T-cell (primary cell): ENCODE measurements around the gene MRPL41. TPM values are rescaled to one million over a fixed set of nuclear protein-coding genes. Genes with fewer than 3 reads are reported as not detected.

ENCODE experiments used
- ATAC-seq, 4 experiments: fragments of 200-7000 bp in 3 of 4; fragments of 150-1000 bp in 1 of 4; cut with Tn5 transposase; replicated peaks in 1 of 4; 1 replicate in 3 of 4; 2 replicates in 1 of 4; pipeline ENCODE4 v1.10.0; 2021; ENCODE audit warnings: moderate library complexity in 3 of 4, mild to moderate bottlenecking in 2 of 4, moderate number of reproducible peaks in 1 of 4
- CTCF ChIA-PET, 2 donors: fragments of 300-600 bp; sonication (Branson Sonifier 250); formaldehyde crosslinking; loops; one replicate each; lab custom pipeline; 2022; ENCODE audit warnings: antibody characterized with exemption in 2 of 2; lab: Charles Lee
- POLR2A ChIA-PET, 2 donors: fragments of 300-600 bp; sonication (Branson Sonifier 250); formaldehyde crosslinking; loops; one replicate each; lab custom pipeline; 2022; ENCODE audit warnings: antibody characterized with exemption in 2 of 2; lab: Charles Lee
- DNase-seq, 35 experiments: peaks; one replicate each; pipeline versions ENCODE4 v3.0.0 to v3.0.0-alpha.2; 2013 to 2023
- H3K27ac ChIP-seq: one replicate; pipeline ENCODE4 v1.5.1; 2013; ENCODE audit warnings: low read length
- H3K27me3 ChIP-seq, 2 experiments: replicated peaks in 1 of 2; 1 replicate in 1 of 2; 2 replicates in 1 of 2; pipeline versions ENCODE4 v1.6.1 to v1.7.0; 2013; ENCODE audit warnings: low read length in 1 of 2, mixed read lengths in 1 of 2; ENCODE audit not compliant: control insufficient read depth in 2 of 2, insufficient read depth in 2 of 2; ENCODE audit errors: extremely low read depth in 1 of 2
- H3K36me3 ChIP-seq, 2 donors: 1 replicate in 1 of 2; 2 replicates in 1 of 2; pipeline versions ENCODE4 v1.6.1 to v1.7.0; 2013; ENCODE audit warnings: low read length in 1 of 2; ENCODE audit not compliant: control insufficient read depth in 2 of 2, insufficient read depth in 1 of 2; ENCODE audit errors: extremely low read depth in 1 of 2
- H3K4me1 ChIP-seq, 2 experiments: 1 replicate in 1 of 2; 2 replicates in 1 of 2; pipeline versions ENCODE4 v1.6.1 to v1.7.0; 2013; ENCODE audit warnings: low read length in 2 of 2, mixed read lengths in 1 of 2; ENCODE audit not compliant: insufficient read depth in 2 of 2, control insufficient read depth in 1 of 2; ENCODE audit errors: extremely low read depth in 1 of 2
- H3K4me3 ChIP-seq, 2 donors: 1 replicate in 1 of 2; 2 replicates in 1 of 2; pipeline versions ENCODE4 v1.5.1 to v1.7.0; 2013; ENCODE audit warnings: mild to moderate bottlenecking in 2 of 2, low read length in 1 of 2, moderate library complexity in 1 of 2; ENCODE audit not compliant: control insufficient read depth in 1 of 2; ENCODE audit errors: extremely low read depth in 1 of 2
- H3K9me3 ChIP-seq: 2 replicates; pipeline ENCODE4 v1.7.0; 2013
- H3K27ac Mint-ChIP-seq, 2 donors: one replicate each; pipeline ENCODE4 v1.8.0; 2020 to 2021; ENCODE audit warnings: mild to moderate bottlenecking in 2 of 2, mixed read lengths in 2 of 2
- H3K27me3 Mint-ChIP-seq, 2 donors: one replicate each; pipeline ENCODE4 v1.8.0; 2021 to 2022; ENCODE audit warnings: mixed read lengths in 2 of 2
- H3K36me3 Mint-ChIP-seq: one replicate; pipeline ENCODE4 v1.8.0; 2021; ENCODE audit warnings: mixed read lengths
- H3K4me1 Mint-ChIP-seq, 3 donors: one replicate each; pipeline ENCODE4 v1.8.0; 2020 to 2022; ENCODE audit warnings: mixed read lengths in 3 of 3, mild to moderate bottlenecking in 1 of 3
- H3K4me3 Mint-ChIP-seq, 3 donors: one replicate each; pipeline ENCODE4 v1.8.0; 2020 to 2022; ENCODE audit warnings: mild to moderate bottlenecking in 3 of 3, mixed read lengths in 3 of 3, moderate library complexity in 3 of 3
- H3K9me3 Mint-ChIP-seq, 3 donors: one replicate each; pipeline ENCODE4 v1.8.0; 2020 to 2022; ENCODE audit warnings: mixed read lengths in 3 of 3
- WGBS: methylation state at CpG from one replicate; pipeline ENCODE4 v1.1.5; 2013; ENCODE audit warnings: missing lambda C conversion rate; ENCODE audit not compliant: insufficient coverage; 5-methylcytosine and 5-hydroxymethylcytosine counted together
- total RNA-seq, 35 experiments: library from RNA in 6 of 35; stranded (reverse) in 6 of 35; fragments of 120-200 nt in 1 of 35; gene quantifications; one replicate each; pipeline versions ENCODE4 v1.2.1 to v1.2.4 and lab custom pipeline; 2013 to 2026

The MRPL41 gene
- total RNA-seq, 5 donors from 2014 or later (not counting 1 experiment from before 2014, with no cell fraction given) = 33.0 to 158 (median 85.4) TPM

GRCh38 chr9:137540536-137540935 lies 11.1 kb upstream of the MRPL41 start:
- ATAC-seq (no peak), DNase-seq (no peak)
- H3K9me3 Mint-ChIP-seq = peaks cover 0 to 4% (median 3%) of the 10 kb centered on the region in 3 donors
- no peaks in the 10 kb centered on the region for H3K27me3 Mint-ChIP-seq
- Histone ChIP-seq H3K36me3 (peaks cover 0 to 5% of the 10 kb centered on the region in 2 donors), H3K27me3 (no peaks in the 10 kb centered on the region), H3K27ac (no peak overlapping the region), H3K9me3 (no peaks in the 10 kb centered on the region), H3K4me1 (peaks cover 2 to 15% of the 10 kb centered on the region in 2 experiments), H3K4me3 (no peak overlapping the region)
- ChIA-PET POLR2A (no interaction called here), CTCF (no interaction called here)
- no peak overlapping the region for H3K27ac Mint-ChIP-seq
- peaks cover 15 to 17% (median 16%) of the 10 kb centered on the region in 3 donors for H3K4me1 Mint-ChIP-seq
- 97% methylated on average over 14 of the region's 18 CpGs for WGBS
- no peaks in the 10 kb centered on the region for H3K36me3 Mint-ChIP-seq
- H3K4me3 Mint-ChIP-seq = no peak overlapping the region

GRCh38 chr9:137542486-137542885 lies 9.2 kb upstream of the MRPL41 start:
- ATAC-seq (no peak), DNase-seq (no peak)

GRCh38 chr9:137543237-137543963 lies 8.3 kb upstream of the MRPL41 start:
- DNase-seq (no peak), ATAC-seq (no peak)
- CTCF ChIA-PET = no interaction called here
- Mint-ChIP-seq H3K4me3 (no peak overlapping the region), H3K36me3 (peaks cover 2% of the 10 kb centered on the region), H3K9me3 (no peaks in the 10 kb centered on the region), H3K27me3 (no peaks in the 10 kb centered on the region), H3K27ac (no peak overlapping the region), H3K4me1 (peaks cover 3 to 7% (median 5%) of the 10 kb centered on the region in 3 donors)
- Histone ChIP-seq H3K4me1 (no peaks in the 10 kb centered on the region), H3K4me3 (no peak overlapping the region), H3K27ac (no peak overlapping the region), H3K36me3 (peaks cover 0 to 5% of the 10 kb centered on the region in 2 donors), H3K9me3 (no peaks in the 10 kb centered on the region), H3K27me3 (peaks cover 0 to 2% of the 10 kb centered on the region in 2 experiments)
- POLR2A ChIA-PET = no interaction called here
- 87% methylated on average over 23 of the region's 25 CpGs for WGBS

More at GRCh38 chr9:137542486-137542885, 9.2 kb upstream of the MRPL41 start:
- peaks cover 0 to 5% of the 10 kb centered on the region in 2 donors for H3K36me3 ChIP-seq
- H3K9me3 ChIP-seq = no peaks in the 10 kb centered on the region
- H3K27ac ChIP-seq = no peak overlapping the region
- 86% methylated on average over 19 of the region's 20 CpGs for WGBS
- Mint-ChIP-seq H3K4me3 (no peak overlapping the region), H3K27ac (no peak overlapping the region), H3K4me1 (peaks cover 3 to 6% (median 5%) of the 10 kb centered on the region in 3 donors), H3K36me3 (peaks cover 2% of the 10 kb centered on the region), H3K27me3 (no peaks in the 10 kb centered on the region), H3K9me3 (no peaks in the 10 kb centered on the region)
- H3K4me1 ChIP-seq = peaks cover 0 to 2% of the 10 kb centered on the region in 2 experiments
- ChIA-PET CTCF (no interaction called here), POLR2A (no interaction called here)
- H3K4me3 ChIP-seq = no peak overlapping the region
- H3K27me3 ChIP-seq = peaks cover 0 to 2% of the 10 kb centered on the region in 2 experiments

- H3K4me1 Mint-ChIP-seq = peaks cover 6 to 11% (median 11%) of the 10 kb centered on the region in 3 donors
- Histone ChIP-seq H3K27ac (no peak overlapping the region), H3K4me3 (no peak overlapping the region), H3K27me3 (peaks cover 0 to 2% of the 10 kb centered on the region in 2 experiments), H3K9me3 (no peaks in the 10 kb centered on the region), H3K4me1 (no peaks in the 10 kb centered on the region), H3K36me3 (peaks cover 0 to 5% of the 10 kb centered on the region in 2 donors)
- ATAC-seq = no peak
- no peaks in the 10 kb centered on the region for H3K27me3 Mint-ChIP-seq
- no peak overlapping the region for H3K27ac Mint-ChIP-seq
- CTCF ChIA-PET = no interaction called here
- POLR2A ChIA-PET = no interaction called here
- H3K36me3 Mint-ChIP-seq = peaks cover 2% of the 10 kb centered on the region
- WGBS = 73% methylated on average over 7 of the region's 12 CpGs
- no peak overlapping the region for H3K4me3 Mint-ChIP-seq
- H3K9me3 Mint-ChIP-seq = no peaks in the 10 kb centered on the region
- no peak for DNase-seq
Observed at GRCh38 chr9:137544176-137544760, 7.4 kb upstream of the MRPL41 start.

- no peaks in the 10 kb centered on the region for H3K27me3 Mint-ChIP-seq
- no peak overlapping the region for H3K4me3 ChIP-seq
- no peaks in the 10 kb centered on the region for H3K9me3 ChIP-seq
- H3K27ac ChIP-seq = no peak overlapping the region
- 84% methylated on average over 5 of the region's 10 CpGs for WGBS
- ChIA-PET CTCF (no interaction called here), POLR2A (no interaction called here)
- H3K4me1 Mint-ChIP-seq = peaks cover 13 to 19% (median 18%) of the 10 kb centered on the region in 3 donors
- DNase-seq (no peak), ATAC-seq (no peak)
- H3K4me3 Mint-ChIP-seq = no peak overlapping the region
- H3K36me3 Mint-ChIP-seq = peaks cover 2% of the 10 kb centered on the region
- peaks cover 0 to 2% of the 10 kb centered on the region in 2 experiments for H3K27me3 ChIP-seq
- H3K4me1 ChIP-seq = peaks cover 2 to 7% of the 10 kb centered on the region in 2 experiments
- peaks cover 0 to 5% of the 10 kb centered on the region in 2 donors for H3K36me3 ChIP-seq
- no peak overlapping the region for H3K27ac Mint-ChIP-seq
- no peaks in the 10 kb centered on the region for H3K9me3 Mint-ChIP-seq
Observed at GRCh38 chr9:137545123-137545522, 6.6 kb upstream of the MRPL41 start.

GRCh38 chr9:137547687-137548543 lies 3.8 kb upstream of the MRPL41 start:
- Histone ChIP-seq H3K4me1 (peaks cover 8 to 23% of the 10 kb centered on the region in 2 experiments), H3K4me3 (no peak overlapping the region), H3K36me3 (peaks cover 0 to 4% of the 10 kb centered on the region in 2 donors), H3K27ac (no peak overlapping the region), H3K9me3 (no peaks in the 10 kb centered on the region), H3K27me3 (peaks cover 0 to 2% of the 10 kb centered on the region in 2 experiments)
- peaks cover 2% of the 10 kb centered on the region for H3K36me3 Mint-ChIP-seq
- WGBS = 93% methylated on average over 5 of the region's 23 CpGs
- peak overlapping the region in 1 of 2 donors; percentile 55 for H3K27ac Mint-ChIP-seq
- CTCF ChIA-PET = no interaction called here
- H3K4me3 Mint-ChIP-seq = peak overlapping the region; percentile 7 to 46 (median 41)
- H3K27me3 Mint-ChIP-seq = no peaks in the 10 kb centered on the region
- ATAC-seq (no peak), DNase-seq (no peak)
- H3K9me3 Mint-ChIP-seq = no peaks in the 10 kb centered on the region
- POLR2A ChIA-PET = no interaction called here
- peaks cover 21 to 26% (median 25%) of the 10 kb centered on the region in 3 donors for H3K4me1 Mint-ChIP-seq
